KOPT-K1 (cell line): ENCODE data around the gene ARID4B.
"Not testable (repeated sequence)": the region's sequence is repeated elsewhere in the genome, so short reads cannot be mapped to it uniquely, and the experiment has no call there.

ENCODE experiments used
- H3K27ac ChIP-seq: fragments of 200-600 bp; sonication (generic); 2 replicates; pipeline ENCODE4 v1.5.1; 2016; ENCODE audit warnings: antibody characterized with exemption, mild to moderate bottlenecking, low read depth, low read length; ENCODE audit not compliant: poor library complexity, severe bottlenecking
- H3K36me3 ChIP-seq: fragments of 200-600 bp; sonication (generic); 2 replicates; pipeline ENCODE4 v1.5.1; 2017; ENCODE audit warnings: antibody characterized with exemption, mild to moderate bottlenecking, low read length, moderate library complexity; ENCODE audit not compliant: insufficient read depth
- H3K9me3 ChIP-seq: fragments of 200-600 bp; sonication (generic); 2 replicates; pipeline ENCODE4 v1.5.1; 2017; ENCODE audit warnings: antibody characterized with exemption, low read length, mild to moderate bottlenecking; ENCODE audit not compliant: insufficient read depth, poor library complexity, severe bottlenecking

The ARID4B gene

DNA sequence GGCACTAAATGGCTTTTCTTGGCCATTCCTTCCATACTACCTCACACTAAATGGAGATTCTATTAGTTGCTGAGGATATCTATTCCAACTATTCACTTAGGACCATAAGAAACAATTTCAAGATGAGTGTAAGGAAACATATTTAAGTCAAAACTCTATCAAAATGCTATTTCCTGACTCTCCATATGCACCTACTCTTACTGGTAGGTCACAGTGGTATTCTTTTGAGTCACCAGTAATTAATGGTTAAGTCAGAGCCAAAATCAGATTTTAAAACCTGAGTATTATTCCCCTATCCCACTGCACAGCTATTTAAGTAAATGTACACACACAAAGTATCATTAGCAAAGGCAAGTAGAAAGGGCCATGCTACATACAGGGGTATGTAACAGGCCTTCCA lies 50.3 kb downstream of the ARID4B start:
- Histone ChIP-seq H3K36me3 (no peaks in the 10 kb centered on the region), H3K9me3 (no peaks in the 10 kb centered on the region), H3K27ac (no peak overlapping the region)

DNA sequence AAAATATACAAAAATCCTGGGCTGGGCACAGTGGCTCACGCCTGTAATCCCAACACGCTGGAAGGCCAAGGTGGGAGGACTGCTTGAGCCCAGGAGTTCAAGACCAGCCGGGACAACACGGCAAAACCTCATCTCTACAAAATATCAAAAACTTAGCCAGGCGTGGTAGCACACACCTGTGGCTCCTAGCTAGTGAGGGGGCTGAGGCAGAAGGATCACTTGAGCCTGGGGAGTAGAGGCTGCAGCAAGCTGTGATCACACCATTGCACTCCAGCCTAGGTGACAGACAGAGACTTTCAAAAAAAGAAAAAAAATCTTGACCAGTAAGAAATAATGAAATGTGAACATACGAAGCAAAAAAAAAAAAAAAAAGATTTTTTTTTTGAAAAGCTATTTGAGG lies 52.1 kb downstream of the ARID4B start:
- H3K9me3 ChIP-seq = no peaks in the 10 kb centered on the region
- H3K27ac ChIP-seq = peak overlapping the region; percentile 45
- no peaks in the 10 kb centered on the region for H3K36me3 ChIP-seq

DNA sequence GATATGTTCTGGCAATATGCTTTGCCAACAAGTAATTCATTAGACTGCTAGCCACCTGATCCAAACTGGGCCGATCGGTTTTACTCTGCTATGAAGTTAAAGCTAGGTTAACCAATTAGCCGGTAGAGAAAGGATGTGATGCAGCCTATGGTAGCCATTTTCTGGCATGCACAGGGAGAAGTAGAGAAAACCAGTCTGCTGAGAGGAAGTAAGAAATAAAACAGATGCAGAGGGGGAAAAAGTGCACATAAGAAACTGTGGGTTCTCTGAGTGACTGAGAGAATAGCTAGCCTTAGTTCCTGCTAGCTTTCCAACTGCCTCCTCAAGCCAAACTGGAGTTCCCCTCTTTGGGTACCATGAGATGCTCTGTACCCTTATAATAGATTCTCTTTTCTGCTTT lies 52.8 kb downstream of the ARID4B start:
- H3K27ac ChIP-seq = peak overlapping the region; percentile 45

DNA sequence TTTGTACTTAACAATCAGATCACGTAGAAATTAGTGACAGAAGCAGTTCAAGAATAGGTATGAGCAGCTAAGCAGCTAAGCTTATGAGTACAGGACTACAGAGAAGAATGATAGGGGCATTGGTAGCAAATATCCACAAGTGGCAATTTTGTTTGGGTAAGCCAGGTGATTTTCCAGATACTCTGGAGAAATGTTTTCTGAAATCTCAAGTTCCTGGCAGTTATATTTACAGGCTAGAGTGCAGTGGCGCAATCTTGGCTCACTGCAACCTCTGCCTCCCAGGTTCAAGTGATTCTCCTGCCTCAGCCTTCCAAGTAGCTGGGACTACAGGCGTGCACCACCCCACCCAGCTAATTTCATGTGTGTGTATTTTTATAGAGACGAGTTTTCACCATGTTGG lies 55.1 kb downstream of the ARID4B start:
- no peaks in the 10 kb centered on the region for H3K9me3 ChIP-seq
- no peaks in the 10 kb centered on the region for H3K36me3 ChIP-seq
- H3K27ac ChIP-seq = no peak overlapping the region

More for the DNA sequence above, 52.8 kb downstream of the ARID4B start:
- Histone ChIP-seq H3K9me3 (no peaks in the 10 kb centered on the region), H3K36me3 (no peaks in the 10 kb centered on the region)

DNA sequence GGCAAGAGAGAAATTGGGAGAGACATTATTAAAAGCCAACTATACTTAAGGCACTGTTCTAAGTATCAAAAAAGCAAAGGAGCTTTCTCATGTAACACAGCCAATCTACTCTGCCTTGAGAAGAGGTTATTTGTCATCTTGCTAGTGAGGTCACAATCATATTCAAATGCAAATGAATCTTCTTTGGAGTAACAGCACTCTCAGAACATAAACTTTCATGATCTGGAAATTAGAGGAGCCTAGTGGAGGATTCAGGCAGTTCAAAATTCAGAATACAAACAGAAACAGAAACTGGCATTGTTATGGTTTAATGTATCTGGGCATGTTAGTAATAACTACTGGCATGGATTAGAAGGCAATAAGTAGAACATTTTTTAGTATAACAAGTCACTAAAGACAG lies 57.4 kb downstream of the ARID4B start:
- peak overlapping the region; percentile 32 for H3K27ac ChIP-seq
- no peaks in the 10 kb centered on the region for H3K36me3 ChIP-seq
- no peaks in the 10 kb centered on the region for H3K9me3 ChIP-seq

DNA sequence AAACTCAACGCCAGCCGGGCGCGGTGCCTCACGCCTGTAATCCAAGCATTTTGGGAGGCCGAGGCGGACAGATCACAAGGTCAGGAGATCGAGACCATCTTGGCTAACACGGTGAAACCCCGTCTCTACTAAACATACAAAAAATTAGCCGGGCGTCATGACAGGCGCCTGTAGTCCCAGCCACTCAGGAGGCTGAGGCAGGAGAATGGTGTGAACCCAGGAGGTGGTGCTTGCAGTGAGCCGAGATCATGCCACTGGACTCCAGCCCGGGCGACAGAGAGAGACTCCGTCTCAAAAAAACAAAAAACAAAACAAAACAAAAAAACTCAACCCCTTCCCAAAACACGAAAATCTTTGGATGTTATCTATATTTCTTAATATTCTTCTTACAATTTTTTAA lies 58.0 kb downstream of the ARID4B start:
- H3K27ac ChIP-seq, H3K9me3 ChIP-seq, H3K36me3 ChIP-seq: not testable (repeated sequence)

DNA sequence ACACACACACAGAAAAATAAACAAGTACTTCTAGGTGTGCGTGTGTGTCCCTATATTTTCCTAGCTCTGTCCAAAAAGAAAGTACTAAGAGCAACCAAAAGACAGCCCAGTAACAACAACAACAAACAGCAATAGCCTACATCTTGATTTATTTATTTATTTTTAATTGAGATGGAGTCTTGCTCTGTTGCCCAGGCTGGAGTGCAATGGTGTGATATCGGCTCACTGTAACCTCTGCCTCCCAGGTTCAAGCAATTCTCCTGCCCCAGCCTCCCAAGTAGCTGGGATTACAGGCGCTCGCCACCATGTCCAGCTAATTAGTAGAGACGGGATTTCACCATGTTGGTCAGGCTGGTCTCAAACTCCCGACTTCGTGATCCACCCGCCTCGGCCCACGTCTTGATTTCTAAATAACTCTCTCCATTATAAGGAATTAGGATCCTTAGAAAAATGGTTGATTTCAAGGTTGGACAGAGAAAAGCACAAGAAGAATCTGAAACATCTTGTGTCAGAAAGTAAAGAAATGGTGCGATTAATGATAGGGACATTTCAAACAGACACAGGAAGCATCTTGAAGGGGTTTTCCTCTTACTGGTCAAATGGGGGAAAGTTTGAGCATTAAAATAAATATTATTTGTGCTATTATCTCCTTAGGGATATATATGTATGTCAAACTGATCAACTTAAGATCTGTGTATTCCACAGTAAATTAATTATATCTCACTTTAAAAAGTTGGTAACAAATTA lies 59.4 kb downstream of the ARID4B start:
- Histone ChIP-seq H3K9me3 (no peaks in the 10 kb centered on the region), H3K36me3 (no peaks in the 10 kb centered on the region), H3K27ac (no peak overlapping the region)

DNA sequence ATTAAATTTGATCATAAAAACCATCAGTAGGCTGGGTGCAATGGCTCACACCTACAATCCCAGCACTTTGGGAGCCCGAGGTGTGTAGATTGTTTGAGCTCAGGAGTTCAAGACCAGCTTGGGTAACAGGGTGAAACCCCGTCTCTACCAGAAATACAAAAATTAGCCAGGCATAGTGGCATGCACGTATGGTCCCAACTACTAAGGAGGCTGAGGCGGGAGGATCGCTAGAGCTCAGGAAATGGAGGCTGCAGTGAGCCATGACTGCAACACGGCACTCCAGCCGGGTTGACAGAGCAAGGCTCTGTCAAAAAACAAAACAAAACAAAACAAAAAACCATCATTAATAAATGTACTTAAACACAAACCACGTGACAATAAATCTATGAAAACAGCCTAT lies 61.0 kb downstream of the ARID4B start:
- no peaks in the 10 kb centered on the region for H3K36me3 ChIP-seq
- no peak overlapping the region for H3K27ac ChIP-seq
- H3K9me3 ChIP-seq = no peaks in the 10 kb centered on the region

DNA sequence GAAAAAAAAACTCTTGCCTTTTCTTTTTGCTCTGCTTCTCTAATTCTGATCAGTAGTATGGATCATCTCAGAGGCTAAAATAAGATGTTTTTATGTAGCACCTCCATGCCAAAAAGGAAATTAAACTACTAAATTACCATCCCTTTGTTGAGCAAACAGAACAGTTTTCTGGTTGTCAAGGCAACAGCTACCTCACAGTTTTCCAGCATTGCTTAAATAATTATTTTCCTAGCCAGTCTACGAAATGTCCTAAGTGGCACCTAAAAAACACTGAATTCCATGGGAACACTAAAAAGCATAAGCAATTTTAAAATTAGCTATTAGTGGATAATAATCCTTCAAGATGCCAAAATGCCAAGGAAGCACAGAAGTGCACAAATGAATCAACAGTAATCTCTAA lies 61.7 kb downstream of the ARID4B start:
- no peaks in the 10 kb centered on the region for H3K36me3 ChIP-seq
- H3K27ac ChIP-seq = no peak overlapping the region
- no peaks in the 10 kb centered on the region for H3K9me3 ChIP-seq

DNA sequence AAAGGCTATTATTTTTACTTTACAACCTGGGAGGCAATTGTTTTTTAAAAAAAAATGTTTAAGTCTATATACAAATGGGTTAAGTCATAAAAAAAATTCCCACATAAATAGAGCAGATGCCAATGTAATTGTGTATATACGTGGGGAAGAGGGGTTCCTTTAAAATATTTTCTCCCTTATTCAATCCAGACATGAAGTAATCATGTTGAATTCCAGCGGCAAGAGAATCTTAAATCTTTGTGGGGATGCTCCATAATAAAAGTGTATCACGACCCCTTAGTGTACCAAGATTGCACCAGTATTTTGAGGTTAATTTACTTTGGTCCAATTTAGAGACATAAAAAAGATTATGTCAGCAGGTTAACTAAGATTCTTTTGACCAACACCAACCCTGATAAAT lies 62.1 kb downstream of the ARID4B start:
- Histone ChIP-seq H3K27ac (no peak overlapping the region), H3K36me3 (no peaks in the 10 kb centered on the region), H3K9me3 (no peaks in the 10 kb centered on the region)

DNA sequence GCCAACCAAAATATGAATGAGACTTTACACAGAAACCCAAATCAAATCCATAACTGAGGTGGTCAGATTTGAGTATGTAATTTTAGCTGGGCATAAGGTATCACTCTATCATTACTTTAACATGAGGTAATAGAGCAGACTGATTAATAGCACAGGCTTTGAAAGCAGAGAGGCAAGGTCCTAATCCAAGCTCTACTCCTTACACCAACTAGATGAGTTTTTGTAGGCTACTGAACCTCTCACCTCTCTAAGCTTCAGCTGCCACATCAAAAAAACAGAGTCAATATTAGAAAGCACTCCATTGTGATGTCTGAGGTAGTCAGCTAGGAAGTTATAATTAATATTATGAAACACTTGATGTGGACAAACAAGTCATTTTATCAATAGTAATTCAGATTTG lies 63.7 kb downstream of the ARID4B start:
- no peaks in the 10 kb centered on the region for H3K9me3 ChIP-seq
- peaks cover under 1% of the 10 kb centered on the region; the same call in 1 of the 2 replicates for H3K36me3 ChIP-seq
- H3K27ac ChIP-seq = no peak overlapping the region

DNA sequence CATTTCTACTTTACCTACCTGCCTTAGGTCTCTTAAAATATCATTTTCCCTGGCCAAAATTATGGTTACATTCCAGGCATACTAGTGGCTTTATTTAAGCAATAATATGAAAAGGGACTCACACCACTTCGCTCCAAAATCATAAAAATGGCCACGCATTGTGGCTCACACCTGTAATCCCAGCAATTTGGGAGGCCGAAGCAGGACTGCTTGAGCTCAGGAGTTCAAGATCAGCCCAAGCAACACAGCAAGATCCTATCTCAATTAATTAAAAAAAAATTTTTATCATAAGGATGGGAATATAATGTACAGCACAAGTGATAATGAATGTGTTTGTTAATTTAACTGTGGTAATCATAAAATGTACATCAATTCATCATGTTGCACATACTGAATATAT lies 65.4 kb downstream of the ARID4B start:
- Histone ChIP-seq H3K27ac (no peak overlapping the region), H3K9me3 (no peaks in the 10 kb centered on the region), H3K36me3 (peaks cover 19% of the 10 kb centered on the region)

DNA sequence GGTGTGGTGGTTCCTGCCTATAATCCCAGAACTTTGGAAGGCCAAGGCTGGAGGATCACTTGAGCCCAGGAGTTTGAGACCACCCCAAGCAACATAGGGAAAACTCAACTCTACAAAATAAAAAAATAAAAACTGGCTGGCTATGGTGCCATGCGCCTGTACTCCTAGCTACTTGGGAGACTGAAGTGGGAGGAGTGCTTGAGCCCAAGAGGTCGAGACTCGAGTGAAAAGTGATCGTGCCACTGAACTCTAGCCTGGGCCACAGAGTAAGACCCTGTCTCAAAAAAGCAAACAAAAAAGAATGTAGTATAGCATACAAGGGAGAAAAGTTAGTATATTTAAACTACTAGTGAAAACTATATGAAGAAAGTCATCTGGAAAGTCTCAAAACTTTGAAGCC lies 66.7 kb downstream of the ARID4B start:
- H3K9me3 ChIP-seq = no peaks in the 10 kb centered on the region
- peaks cover 24% of the 10 kb centered on the region for H3K36me3 ChIP-seq
- H3K27ac ChIP-seq = no peak overlapping the region

DNA sequence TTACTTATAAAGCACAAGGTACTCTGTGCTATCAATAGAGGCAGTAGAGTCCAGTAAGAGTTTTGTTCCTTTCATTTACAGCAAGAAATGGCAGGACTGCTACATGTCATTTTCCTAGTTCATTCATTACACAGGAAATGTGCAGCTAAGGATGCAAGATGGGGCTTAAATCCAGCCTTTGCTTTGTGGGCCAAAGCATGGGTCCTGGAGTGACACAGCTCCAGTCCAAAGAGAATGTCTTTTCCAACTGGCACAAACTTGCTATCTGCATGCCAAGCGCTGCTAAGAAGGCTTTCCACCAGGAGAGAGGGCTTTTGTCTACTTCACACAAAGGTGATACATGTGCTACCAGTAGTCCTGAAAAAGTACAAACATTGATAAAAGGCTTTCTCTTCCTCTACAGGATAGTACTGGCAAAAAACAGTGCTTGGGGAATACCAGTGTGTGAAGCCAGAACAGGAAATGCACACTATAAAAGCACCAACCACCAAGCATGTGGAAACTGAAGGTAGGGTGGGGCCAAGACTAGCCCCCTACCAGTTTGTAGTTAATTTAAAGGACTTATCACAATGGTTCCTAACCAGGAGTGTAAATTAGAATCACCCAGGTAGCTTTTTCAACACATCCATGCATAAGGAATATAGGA lies 68.7 kb downstream of the ARID4B start:
- Histone ChIP-seq H3K9me3 (no peaks in the 10 kb centered on the region), H3K27ac (peak overlapping the region; percentile 46), H3K36me3 (peaks cover 24% of the 10 kb centered on the region)

DNA sequence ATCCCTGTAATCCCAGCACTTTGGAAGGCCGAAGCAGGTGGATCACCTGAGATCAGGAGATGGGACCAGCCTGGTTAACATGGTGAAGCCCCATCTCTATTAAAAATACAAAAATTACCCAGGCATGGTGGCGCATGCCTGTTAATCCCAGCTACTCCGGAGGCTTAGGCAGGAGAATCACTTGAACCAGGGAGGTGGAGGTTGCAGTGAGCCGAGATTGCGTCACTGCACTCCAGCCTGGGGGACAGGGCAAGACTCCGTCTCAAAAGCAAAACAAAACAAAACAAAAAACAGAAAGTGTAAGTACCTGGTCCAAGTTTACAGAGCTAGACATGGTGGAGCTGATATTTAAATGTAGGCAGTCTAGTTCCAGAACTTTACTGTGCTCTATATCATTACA lies 69.9 kb downstream of the ARID4B start:
- not testable (repeated sequence) for H3K9me3 ChIP-seq
- H3K27ac ChIP-seq = peak overlapping the region; percentile 16

DNA sequence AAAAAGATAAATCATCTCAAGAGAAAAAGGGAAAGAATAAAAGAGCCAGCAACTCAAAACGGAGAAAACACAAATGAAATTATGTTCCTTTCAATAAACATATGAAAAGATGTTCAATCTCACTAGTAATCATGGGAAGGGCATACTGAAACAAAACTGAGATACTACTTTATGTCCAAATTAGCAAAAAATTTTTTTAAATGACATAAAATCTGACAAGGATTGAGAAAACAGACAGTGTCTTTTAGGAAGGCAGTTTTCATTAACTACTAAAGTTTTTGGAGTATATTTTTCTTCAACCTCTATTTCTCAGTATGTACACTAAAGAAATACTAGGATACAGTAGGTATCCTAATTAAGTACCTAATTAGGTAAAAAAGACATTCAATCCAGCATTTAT lies 73.3 kb downstream of the ARID4B start:
- no peak overlapping the region for H3K27ac ChIP-seq
- no peaks in the 10 kb centered on the region for H3K9me3 ChIP-seq
- H3K36me3 ChIP-seq = peaks cover 41% of the 10 kb centered on the region

More for the DNA sequence above, 69.9 kb downstream of the ARID4B start:
- H3K36me3 ChIP-seq = peaks cover 24% of the 10 kb centered on the region
